ENCODE results near the gene OR9Q1.

DNA sequence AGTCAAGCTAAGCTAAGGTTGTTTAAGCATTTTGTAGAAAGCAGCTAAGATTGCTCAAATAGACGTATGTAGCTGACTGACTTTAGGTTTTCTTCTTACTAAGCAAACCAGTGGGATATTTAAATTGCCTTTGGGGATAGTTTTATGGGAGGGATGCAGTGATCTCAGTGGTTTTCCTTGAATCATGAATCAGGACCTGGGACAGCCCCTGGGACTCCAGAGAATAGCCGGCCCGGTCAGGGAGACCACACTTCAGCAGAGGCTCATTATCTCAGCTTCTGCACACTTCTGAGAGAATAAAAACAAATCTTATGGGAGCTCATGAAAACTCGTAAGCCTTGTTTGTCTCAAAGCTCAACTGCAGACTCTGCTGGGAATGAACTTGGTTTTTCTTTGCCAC is 101.8 kb downstream of the OR9Q1 start, which contains the start of gene OR9I1:
- TF ChIP-seq GATA2 (IDR thresholded peaks at IDR 0.05; ENCODE audit: low read depth, low read length) (no peak), GATA3 (IDR thresholded peaks at IDR 0.05; ENCODE audit: low read depth, low read length) (no peak)
